ENCODE data around the gene PAQR6.

PAQR6 gene, protein sequence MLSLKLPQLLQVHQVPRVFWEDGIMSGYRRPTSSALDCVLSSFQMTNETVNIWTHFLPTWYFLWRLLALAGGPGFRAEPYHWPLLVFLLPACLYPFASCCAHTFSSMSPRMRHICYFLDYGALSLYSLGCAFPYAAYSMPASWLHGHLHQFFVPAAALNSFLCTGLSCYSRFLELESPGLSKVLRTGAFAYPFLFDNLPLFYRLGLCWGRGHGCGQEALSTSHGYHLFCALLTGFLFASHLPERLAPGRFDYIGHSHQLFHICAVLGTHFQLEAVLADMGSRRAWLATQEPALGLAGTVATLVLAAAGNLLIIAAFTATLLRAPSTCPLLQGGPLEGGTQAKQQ

DNA sequence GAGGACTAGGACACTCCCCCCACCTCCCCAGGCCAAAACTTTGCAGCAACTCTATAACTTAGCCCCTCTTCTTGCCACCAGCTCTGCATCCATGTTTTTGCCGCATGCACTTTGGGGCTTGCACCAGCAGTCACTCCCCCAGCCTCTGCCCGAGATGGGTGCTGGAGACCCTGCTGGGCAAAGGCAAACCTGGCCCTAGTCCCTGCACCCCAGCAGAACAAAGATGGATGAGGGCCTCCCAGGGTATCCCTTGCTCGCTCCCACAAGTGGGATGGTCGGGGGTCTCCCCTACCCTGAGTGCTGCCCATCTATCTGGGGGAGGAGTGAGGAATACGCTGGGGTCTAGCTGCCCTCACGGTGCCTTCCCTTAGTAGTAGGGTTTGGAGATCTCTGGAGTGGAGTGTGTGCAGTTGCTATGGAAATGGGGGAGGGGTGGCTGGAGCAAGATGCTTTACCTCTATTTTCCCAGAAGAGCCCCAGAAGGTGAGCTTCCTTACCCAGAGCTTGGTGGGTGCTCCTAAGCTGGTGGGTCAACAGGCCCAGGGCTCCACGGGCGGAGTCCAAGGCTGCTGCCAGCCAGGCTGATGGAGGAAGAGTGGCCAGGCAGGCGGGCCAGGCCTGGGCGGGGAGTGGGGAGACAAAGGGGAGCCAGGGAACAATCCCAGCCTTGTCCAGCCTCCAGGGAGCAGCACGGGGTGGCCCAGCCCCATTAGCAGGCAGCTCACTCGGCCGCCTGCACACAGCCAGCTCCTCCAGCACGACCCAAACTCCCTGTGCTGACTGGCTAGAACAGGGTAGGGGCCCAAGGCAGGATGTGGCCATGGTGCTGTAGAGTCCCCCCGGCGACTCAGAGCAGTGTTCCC is at the start of gene PAQR6:
PAQR6 (minus strand) TSS at position 597 of the 863 bp plus-strand sequence. CDS start 1,325 bp downstream, outside the sequence.
- DNase-seq (ENCODE audit: low read depth), result no peak

DNA sequence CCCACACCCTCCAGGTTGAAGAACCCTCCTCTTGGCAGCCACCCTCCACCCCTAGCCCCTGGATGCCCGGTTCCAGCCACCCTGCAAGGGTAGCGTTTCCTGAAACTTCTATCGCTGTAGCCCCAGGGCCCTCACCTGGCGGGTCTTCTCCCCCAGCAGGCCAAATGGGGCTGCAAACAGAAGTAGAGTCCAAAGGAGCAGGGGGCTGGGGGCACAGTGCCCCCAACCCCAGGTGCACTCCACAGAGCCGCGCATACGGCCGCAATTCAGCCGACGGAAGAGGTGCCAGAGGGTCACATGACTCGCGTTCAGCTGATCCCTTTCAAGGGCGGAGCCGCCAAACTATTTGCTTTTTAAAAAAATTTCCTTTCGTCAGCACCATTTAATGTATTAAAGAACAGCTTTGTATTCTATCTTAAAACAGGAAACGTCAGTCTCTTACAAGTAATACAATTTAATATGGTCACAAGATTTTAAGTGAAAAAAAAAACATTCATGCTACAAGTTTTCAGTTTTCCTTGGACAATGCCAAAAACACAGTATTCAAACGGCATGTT is 47.6 kb upstream of the PAQR6 start, which contains the start of gene GLMP:
GLMP (minus strand) TSS at position 289 of the 557 bp plus-strand sequence; CDS start at position 255, 34 bp downstream.
- DNase-seq (ENCODE audit: low read depth), result peak; percentile 58

DNA sequence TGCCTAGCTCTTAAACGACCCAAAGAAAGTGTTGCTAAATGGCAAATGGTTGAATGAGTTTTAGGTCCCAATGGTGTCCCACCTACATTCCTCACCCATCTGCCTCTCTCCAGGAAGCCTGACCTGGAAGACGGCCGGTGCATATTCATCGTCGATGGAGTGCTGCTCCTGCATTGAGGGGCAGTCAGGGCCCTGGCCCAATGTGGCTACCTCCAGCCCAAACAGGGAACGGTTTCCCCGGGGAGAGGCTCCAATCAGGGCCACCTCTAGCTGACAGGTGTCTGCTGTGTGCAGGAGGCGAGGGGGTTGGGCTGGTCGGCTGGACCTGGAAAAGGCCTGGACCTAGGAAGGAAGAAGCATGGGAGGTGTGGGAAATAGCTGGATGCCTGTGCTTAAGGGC is 46.0 kb upstream of the PAQR6 start:
- no peak for DNase-seq (ENCODE audit: low read depth)

DNA sequence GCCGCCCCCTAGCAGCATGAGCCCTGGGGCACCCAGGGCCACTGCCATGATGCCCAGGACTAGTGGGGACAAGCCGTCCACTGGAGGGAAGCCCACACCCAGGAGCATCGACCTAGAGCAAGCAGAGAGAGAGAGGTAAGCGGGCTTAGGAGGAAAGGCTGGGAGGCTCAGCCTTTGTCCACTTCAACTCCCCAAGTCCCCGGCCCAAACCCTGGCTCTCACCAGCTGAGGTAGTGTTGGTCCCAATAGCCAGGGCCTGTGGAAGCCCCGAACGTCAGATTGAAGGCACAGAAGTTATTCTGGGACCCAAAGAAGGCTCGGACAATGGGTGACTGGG is 45.2 kb upstream of the PAQR6 start:
- no peak for DNase-seq (ENCODE audit: low read depth)

DNA sequence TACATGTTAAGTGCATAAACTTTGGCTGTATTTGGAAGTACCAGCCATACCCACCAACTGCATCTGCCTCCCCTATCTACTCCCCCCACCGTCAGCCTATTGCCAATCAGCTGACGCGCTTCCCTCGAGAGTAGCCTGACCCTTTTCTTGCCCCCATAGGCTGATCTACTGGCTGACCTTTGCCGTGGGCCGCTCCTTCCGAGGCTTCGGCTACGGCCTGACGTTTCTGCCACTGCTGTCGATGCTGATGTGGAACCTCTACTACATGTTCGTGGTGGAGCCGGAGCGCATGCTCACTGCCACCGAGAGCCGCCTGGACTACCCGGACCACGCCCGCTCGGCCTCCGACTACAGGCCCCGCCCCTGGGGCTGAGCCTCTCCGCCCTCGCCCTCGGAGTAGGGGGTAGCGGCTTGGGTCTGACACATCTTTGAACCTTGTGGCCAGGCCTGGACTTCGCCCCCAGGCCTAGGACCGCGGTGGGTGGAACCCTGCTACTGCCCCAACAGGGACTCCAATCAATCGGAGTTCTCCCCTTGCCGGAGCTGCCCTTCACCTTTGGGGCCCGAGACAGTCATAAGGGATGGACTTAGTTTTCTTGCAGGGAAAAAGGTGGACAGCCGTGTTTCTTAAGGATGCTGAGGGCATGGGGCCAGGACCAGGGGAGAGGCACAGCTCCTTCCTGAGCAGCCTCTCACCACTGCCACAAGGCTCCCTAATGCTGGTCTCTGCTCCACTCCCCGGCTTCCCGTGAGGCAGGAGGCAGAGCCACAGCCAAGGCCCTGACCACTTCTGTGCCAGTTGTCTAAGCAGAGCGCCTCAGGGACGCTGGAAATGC is 43.6 kb upstream of the PAQR6 start:
- DNase-seq (ENCODE audit: low read depth), result peak; percentile 83

DNA sequence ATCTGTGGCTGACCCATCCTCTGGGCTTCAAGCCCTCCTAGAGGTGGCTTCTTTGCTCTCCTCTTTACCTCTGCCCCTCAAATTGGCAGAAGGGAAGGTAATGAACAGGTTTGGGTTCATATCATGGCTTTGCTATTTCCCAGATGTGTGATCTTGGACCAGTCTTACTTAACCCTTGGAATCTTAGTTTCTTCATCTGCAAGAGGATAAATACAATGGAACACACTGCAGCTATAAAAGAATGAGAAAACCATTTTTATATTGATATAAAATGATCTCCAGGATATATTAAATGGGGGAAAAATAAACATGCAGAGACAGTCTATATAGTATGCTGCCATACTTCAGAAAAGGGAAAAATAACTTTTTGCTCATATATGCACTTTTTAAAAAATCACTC is 42.0 kb upstream of the PAQR6 start:
- no peak for DNase-seq (ENCODE audit: low read depth)

DNA sequence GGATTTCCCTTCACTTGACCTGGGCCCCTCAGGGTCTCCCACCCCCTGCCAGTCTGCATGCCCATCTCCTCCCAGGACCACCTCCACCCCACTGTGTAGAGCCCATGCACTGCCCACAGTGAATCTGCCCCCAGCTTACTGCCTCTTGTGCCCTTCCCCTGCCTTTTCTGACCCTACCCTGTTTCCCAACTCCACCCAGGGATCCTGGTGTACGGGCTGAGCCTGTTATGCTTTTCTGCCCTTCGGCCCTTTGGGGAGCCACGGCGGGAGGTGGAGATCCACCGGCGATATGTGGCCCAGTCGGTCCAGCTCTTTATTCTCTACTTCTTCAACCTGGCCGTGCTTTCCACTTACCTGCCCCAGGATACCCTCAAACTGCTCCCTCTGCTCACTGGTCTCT is 38.2 kb upstream of the PAQR6 start:
- DNase-seq (ENCODE audit: low read depth), result no peak

DNA sequence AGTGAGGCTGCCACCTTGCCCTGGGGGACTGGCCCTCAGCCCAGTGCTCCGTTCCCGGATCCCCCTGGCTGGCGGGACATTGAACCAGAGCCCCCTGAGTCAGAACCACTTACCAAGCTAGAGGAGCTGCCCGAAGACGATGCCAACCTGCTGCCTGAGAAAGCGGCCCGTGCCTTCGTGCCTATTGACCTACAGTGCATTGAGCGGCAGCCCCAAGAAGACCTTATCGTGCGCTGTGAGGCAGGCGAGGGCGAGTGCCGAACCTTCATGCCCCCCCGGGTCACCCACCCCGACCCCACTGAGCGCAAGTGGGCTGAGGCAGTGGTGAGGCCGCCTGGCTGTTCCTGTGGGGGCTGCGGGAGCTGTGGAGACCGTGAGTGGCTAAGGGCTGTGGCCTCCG is 37.6 kb upstream of the PAQR6 start:
- DNase-seq (ENCODE audit: low read depth), result no peak

DNA sequence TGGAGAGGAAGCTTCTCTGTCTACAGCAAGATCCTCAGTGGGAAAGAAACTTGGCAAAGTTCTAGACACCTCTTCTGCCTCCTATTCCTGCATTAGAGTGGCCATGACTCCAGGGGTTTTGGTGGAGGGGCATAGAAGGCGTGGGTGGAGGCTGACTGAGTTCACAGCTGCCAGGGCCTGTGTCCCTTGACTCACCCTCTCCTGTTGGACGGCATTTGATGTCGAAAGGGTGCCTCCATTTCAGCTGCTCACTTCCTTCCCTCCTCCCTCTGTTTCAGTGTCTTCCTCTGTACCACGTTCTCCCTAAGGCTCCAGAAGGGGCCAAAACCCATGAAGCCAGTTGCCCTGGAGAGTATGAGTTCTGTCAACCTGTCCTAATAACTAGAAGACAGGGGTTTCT is 36.9 kb upstream of the PAQR6 start:
- no peak for DNase-seq (ENCODE audit: low read depth)

DNA sequence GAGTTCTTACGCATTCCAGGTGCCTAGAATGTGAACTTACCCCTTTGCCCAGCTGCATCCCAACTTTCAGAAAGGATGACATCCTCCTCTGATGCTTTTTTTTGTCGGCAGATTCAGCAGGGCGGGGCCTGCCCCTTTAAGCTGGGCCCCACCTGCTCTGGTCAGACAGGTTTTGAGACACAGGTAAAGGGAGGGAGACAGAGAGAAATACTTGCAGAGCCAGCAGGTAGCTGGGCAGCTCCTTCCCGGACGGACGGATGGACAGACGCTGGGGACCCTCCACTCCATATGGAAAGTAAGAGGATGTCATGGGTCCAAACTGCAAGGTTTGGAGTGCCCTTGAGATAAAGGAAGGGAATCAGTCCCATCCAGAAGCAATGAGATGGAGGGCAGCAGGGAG is 36.3 kb upstream of the PAQR6 start, which contains the start of gene TMEM79:
TMEM79 (plus strand) TSS at position 214 of the 400 bp plus-strand sequence. CDS start 902 bp downstream, outside the sequence.
- no peak for DNase-seq (ENCODE audit: low read depth)

DNA sequence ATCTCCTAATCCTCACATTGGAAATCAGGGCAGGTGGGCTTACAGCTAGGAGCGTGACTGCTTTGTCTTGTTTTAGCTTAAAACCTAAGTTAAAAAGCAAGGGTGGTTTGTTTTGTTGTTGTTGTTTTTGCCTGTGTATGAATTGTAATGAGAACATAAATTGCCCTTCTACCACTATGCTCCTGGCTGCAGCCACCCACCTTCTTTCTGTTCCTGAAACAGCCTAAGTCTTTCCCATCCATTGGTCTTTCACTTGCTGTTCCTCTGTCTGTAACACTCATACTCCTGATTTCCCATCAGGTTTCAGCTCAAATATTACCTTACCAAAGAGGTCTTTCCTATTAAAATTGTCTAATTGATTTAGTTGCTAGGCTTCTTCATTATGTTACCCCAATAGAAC is 35.7 kb upstream of the PAQR6 start:
- DNase-seq (ENCODE audit: low read depth), result no peak

DNA sequence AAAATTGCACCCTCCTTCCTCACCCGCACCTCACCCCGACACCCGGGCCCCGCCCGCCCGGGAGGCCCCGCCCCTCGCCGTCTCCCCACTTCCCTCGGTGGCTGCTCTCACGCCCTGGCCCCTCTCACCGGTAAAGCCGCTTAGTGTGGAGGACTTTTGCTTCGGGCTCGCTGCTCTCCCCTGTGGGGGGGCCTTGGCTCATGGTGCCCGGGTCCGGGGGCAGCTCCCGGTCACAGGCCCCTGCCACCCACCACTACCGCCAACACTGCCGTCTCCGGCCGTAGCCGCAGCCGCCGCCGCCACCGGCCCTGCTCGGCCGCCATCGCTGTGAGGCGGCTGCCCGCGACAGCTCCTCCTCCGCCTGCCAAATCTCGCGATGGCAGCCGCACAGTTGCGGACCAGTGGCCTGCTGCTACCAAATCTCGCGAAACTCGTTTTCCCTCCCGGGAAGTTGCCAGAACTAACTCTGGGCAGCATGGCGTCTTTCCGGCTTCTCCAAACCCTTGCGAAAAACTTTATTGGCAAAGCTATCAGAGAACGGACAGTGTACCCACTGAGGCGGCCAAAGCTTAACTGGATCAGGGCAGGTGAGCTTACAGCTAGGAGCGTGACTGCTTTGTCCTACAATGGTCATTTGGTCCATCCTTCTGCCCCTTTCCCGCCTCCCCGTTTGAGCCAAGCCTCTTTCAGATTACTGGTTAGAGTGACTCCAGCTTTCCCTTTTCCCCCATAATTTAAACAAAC is 34.8 kb upstream of the PAQR6 start, which contains the start of gene SMG5:
SMG5 (minus strand) TSS at position 347 of the 744 bp plus-strand sequence; CDS start at position 202, 145 bp downstream.
- peak; percentile 99 for DNase-seq (ENCODE audit: low read depth)

DNA sequence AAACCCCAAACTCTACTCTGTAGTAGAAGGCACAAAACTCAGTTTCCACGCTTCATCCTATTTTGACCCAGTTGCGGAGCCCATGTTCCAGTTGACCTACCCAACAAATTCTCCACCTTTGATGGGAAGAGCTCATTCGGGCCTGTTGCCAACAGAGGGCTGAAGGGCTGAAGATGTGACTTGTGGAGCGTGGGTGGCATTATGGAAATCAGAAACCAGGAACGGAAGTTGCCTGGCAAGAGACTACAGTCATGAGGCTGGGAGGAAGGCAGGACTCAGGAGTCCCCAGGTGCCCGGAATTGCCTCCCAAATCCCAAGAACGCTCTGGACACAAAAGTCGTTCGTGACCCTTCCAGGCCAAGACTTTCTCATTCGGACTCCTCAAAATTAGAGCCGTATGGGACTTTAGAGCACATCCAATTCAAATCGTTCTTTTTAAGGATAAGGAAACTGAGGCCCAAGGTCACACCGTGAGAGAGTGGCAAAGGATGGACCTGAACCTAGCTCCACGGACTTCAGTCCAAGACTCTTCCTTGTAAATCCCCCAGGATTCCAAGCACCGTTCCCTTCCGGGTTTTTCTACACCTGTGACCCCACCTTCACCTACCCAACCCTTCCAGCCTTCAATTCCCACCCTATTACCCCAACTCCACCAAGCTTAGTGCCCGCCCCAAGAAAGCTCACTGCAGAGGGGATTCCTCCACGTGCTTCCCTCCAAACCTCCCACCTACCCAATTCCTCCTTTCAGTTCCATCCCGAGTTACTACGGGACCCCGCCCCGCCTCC is 34.0 kb upstream of the PAQR6 start:
- DNase-seq (ENCODE audit: low read depth), result no peak

DNA sequence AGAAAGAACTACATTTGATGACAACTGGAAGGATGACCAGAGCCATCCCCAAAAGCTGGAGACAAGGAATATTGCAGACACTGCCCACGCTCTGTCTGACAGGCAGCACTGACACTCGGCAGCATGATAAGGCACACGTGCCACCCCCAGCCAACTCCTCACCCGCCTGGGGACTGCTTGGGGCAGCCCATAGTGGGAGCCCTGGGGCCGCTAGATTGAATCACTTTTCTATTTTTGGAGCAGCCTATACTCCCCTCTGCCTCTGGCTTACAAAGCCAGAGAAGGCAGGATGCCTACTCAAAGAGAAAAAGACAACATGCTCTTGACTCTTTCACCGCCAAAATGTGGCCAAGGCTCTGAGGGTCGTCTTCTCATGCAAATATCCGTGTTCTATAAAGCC is 33.4 kb upstream of the PAQR6 start:
- DNase-seq (ENCODE audit: low read depth), result peak; percentile 29

DNA sequence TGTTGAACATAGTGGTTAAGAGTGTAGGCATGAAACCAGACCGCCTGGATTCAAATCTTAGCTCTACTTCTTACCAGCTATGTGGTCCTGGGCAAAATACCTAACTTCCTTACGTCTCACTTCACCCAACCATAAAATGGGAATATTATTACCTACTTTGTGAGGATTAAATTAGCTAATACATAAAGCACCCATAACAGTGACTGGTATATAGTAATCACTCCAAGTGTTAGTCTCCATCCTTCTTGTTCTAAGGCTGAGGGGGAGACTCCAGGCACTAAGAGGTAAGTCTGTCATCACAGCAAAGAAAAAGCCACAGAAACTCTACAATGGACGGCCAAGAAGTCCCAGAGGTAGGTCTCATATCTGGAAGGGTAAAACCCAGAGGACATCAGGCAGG is 32.0 kb upstream of the PAQR6 start:
- DNase-seq (ENCODE audit: low read depth), result no peak

DNA sequence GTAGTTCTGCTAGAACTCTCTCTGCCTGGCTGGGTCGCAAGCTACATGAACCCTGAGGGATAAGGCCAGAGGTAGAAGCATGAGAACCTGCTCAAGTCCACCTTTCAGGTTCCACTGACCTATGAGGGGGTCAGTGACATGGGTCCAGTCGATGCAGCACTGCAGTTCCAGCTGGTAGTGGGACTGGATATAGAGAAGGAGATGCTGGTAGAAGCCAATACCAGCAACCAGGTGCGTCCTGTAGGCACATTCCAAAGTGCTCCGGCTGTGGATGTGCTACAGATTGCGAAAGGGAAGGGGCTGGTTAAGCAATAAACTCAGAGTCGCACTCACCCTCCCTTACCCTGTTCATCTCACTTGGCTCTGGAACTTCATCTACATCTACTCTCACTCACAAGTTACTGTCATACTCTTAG is 29.1 kb upstream of the PAQR6 start:
- peak; percentile 33 for DNase-seq (ENCODE audit: low read depth)

DNA sequence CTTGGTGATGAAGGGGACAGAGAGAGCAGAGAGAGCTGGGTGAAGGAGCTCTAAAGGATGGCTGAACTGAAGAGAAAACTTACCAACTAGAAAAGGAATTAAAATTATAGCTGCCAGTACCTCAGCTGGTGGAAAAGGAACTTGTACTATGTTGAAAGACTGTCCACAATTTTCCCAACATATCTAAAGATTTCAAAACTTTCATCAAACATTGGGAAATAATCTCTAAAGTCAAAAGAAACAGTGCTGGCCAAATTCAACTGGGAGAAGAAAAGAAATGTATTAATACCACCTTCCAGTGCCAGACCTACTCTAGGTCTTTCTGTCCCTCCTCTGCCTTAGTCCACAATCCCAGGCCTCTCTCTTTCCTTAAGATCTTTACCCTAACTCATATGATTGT is 28.7 kb upstream of the PAQR6 start:
- peak; percentile 41 for DNase-seq (ENCODE audit: low read depth)

DNA sequence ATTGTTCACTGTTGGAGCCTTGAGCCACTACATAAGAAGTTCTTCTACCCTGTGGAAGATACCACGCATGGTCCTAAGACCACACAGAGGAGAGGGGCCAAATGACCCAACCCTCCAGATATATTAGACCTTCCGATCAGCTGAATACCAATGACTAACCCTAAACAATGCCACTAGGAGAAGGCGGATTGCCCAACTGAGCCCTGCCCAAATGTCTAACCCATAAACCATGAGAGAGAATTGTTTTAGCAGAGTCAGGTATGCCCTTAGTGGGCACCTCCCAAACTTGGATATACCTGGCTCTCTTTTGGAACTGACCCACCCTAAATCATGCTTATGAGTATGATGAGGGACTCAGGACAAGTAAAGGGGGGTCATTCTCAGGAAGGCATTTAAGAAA is 22.5 kb upstream of the PAQR6 start:
- DNase-seq (ENCODE audit: low read depth), result no peak

DNA sequence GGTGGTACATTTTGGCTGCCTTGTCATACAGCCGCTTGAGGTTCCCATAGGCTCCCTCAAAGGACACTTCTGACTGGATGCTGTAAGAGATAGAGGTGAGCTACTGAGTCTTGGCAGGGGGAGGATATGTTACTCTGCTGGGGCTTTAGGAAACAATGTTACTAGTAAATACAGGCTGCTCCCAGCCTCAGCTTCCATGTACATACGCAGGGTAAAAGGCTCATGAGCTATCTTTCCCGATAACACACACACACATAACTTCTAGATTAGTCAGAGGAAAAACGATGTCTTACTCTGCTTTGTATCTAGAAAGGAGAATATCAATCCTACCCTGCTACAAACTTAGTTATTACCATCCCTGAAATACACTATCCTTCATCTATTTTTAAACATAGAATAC is 20.5 kb upstream of the PAQR6 start:
- no peak for DNase-seq (ENCODE audit: low read depth)

DNA sequence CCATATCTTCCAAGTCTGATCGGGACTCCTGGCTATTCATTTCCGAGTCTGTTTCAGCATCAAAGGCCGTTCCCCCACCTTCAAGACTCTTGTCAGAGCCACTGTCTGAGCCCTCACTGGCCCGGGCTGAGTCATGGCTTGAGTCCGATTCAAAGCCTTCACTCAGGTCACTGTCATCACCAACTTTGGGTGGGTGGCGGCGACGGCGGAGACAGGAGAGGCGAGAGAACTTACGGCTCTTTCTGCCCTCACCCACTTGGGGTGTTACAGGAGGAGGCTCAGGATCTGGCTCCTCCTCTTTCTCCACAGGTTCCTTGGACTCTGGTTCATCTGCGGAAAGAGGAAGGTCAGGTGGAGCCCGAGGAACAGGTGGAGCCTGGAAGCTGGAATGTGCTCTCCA is 18.2 kb upstream of the PAQR6 start:
- DNase-seq (ENCODE audit: low read depth), result no peak
